Duodenal mucosa (tissue), 2 donors: ENCODE results near the gene CDC42BPB.

Experiments used
- H3K27ac ChIP-seq: one replicate; pipeline ENCODE4 v1.7.0; 2013; ENCODE audit warnings: low read depth, low read length
- H3K27me3 ChIP-seq, 2 donors: one replicate each; pipeline ENCODE4 v1.7.0; 2013; ENCODE audit warnings: low read length in 2 of 2, control low read depth in 1 of 2; ENCODE audit not compliant: insufficient read depth in 2 of 2, control insufficient read depth in 1 of 2
- H3K36me3 ChIP-seq, 2 donors: one replicate each; pipeline ENCODE4 v1.7.0; 2013; ENCODE audit warnings: low read length in 2 of 2, control low read depth in 1 of 2; ENCODE audit not compliant: insufficient read depth in 2 of 2, control insufficient read depth in 1 of 2
- H3K4me1 ChIP-seq, 2 donors: one replicate each; pipeline ENCODE4 v1.7.0; 2013; ENCODE audit warnings: low read length in 2 of 2, control low read depth in 1 of 2; ENCODE audit not compliant: insufficient read depth in 2 of 2, control insufficient read depth in 1 of 2
- H3K4me3 ChIP-seq, 2 donors: one replicate each; pipeline ENCODE4 v1.7.0; 2013; ENCODE audit warnings: low read length in 2 of 2, low read depth in 1 of 2
- H3K9ac ChIP-seq, 2 donors: one replicate each; pipeline ENCODE4 v1.7.0; 2013; ENCODE audit warnings: low read length in 2 of 2, low read depth in 1 of 2
- H3K9me3 ChIP-seq, 2 donors: one replicate each; pipeline ENCODE4 v1.7.0; 2013; ENCODE audit warnings: low read length in 2 of 2, control low read depth in 1 of 2; ENCODE audit not compliant: control insufficient read depth in 1 of 2

The CDC42BPB gene

GRCh38 chr14:103016594-103016993 lies 40.8 kb downstream of the CDC42BPB start:
- Histone ChIP-seq H3K27ac (no peak overlapping the region), H3K9ac (no peak overlapping the region), H3K4me3 (no peak overlapping the region), H3K4me1 (peaks cover 0 to under 1% of the 10 kb centered on the region in 2 donors), H3K9me3 (no peaks in the 10 kb centered on the region), H3K36me3 (peaks cover 0 to 16% of the 10 kb centered on the region in 2 donors), H3K27me3 (no peaks in the 10 kb centered on the region)

GRCh38 chr14:103016071-103016470 lies 41.3 kb downstream of the CDC42BPB start:
- Histone ChIP-seq H3K36me3 (peaks cover 0 to 17% of the 10 kb centered on the region in 2 donors), H3K4me3 (no peak overlapping the region), H3K27ac (no peak overlapping the region), H3K4me1 (no peaks in the 10 kb centered on the region), H3K9ac (no peak overlapping the region), H3K9me3 (no peaks in the 10 kb centered on the region), H3K27me3 (no peaks in the 10 kb centered on the region)

DNA sequence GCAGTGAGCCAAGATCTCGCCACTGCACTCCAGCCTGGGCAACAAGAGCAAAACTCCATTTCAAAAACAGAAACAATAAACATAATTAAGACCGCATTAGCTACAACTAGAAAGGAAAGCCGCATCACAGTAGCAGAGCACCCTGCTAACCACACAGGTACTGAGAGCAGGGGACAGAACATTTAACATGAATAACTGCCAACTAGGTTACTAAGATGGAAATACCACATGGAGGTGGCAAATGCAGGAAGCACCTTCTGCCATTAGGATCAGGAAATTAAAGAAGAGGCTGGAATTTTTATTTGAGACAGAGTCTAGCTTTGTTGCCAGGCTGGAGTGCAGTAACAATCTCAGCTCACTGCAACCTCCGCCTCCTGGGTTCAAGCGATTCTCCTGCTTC lies 41.9 kb downstream of the CDC42BPB start:
- Histone ChIP-seq H3K4me1 (no peaks in the 10 kb centered on the region), H3K9me3 (no peaks in the 10 kb centered on the region), H3K27ac (no peak overlapping the region), H3K36me3 (peaks cover 0 to 20% of the 10 kb centered on the region in 2 donors), H3K27me3 (no peaks in the 10 kb centered on the region), H3K4me3 (no peak overlapping the region), H3K9ac (no peak overlapping the region)

- Histone ChIP-seq H3K27ac (no peak overlapping the region), H3K27me3 (no peaks in the 10 kb centered on the region), H3K4me3 (no peak overlapping the region), H3K4me1 (no peaks in the 10 kb centered on the region), H3K36me3 (peaks cover 0 to 19% of the 10 kb centered on the region in 2 donors), H3K9me3 (no peaks in the 10 kb centered on the region), H3K9ac (no peak overlapping the region)
Measured at GRCh38 chr14:103014466-103015228, 42.7 kb downstream of the CDC42BPB start.

- no peak overlapping the region for H3K4me3 ChIP-seq
- H3K9ac ChIP-seq, result no peak overlapping the region
- no peak overlapping the region for H3K27ac ChIP-seq
- peaks cover 3 to 35% of the 10 kb centered on the region in 2 donors for H3K36me3 ChIP-seq
- no peaks in the 10 kb centered on the region for H3K4me1 ChIP-seq
- H3K9me3 ChIP-seq, result no peaks in the 10 kb centered on the region
- H3K27me3 ChIP-seq, result no peaks in the 10 kb centered on the region
Measured at GRCh38 chr14:103013028-103013427, 44.3 kb downstream of the CDC42BPB start.

DNA sequence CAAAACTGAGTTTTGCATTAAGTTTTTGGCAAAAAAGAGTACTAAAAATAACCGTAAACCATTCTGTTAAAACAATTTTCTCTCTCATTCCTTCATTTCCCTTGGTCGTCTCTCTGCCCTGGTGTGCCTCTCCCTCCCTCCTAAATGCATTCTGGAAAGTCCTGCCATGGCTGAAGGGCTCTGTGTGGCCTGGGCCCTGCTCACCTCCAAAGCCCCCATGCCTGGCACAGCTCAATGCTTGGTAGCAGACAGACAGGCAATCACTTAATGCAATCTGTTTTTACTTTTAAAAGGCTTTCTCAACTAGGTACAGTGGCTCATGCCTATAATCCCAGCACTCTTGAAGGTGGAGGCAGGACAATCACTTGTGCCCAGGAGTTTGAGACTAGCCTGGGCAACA lies 47.8 kb downstream of the CDC42BPB start:
- no peaks in the 10 kb centered on the region for H3K4me1 ChIP-seq
- H3K4me3 ChIP-seq, result no peak overlapping the region
- no peaks in the 10 kb centered on the region for H3K9me3 ChIP-seq
- no peaks in the 10 kb centered on the region for H3K27me3 ChIP-seq
- H3K9ac ChIP-seq, result no peak overlapping the region
- peaks cover 9 to 52% of the 10 kb centered on the region in 2 donors for H3K36me3 ChIP-seq
- no peak overlapping the region for H3K27ac ChIP-seq

- H3K9ac ChIP-seq, result no peak overlapping the region
- no peaks in the 10 kb centered on the region for H3K27me3 ChIP-seq
- H3K27ac ChIP-seq, result no peak overlapping the region
- no peaks in the 10 kb centered on the region for H3K9me3 ChIP-seq
- peaks cover 9 to 58% of the 10 kb centered on the region in 2 donors for H3K36me3 ChIP-seq
- H3K4me1 ChIP-seq, result no peaks in the 10 kb centered on the region
- H3K4me3 ChIP-seq, result no peak overlapping the region
Measured at GRCh38 chr14:103008768-103009357, 48.5 kb downstream of the CDC42BPB start.

DNA sequence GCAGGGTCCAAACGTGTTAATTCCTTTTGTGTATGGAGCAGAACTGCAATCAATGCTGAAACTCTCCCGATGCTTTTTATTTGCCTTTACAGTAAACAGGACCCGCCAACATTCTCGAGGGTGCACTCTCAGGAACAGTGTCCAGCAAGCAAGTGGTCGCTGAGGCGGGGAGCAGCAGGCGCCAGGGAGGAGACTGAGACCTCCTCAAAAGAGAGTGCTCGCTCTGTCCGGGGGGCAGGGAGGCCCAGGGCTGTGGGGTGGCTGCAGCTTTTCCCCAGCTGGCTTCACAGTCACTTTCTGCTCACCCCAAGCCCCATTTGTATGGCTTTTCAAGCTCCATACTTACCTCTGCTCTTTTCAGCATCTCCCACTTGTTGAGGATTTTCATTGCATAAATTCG lies 49.2 kb downstream of the CDC42BPB start:
- H3K27me3 ChIP-seq, result no peaks in the 10 kb centered on the region
- H3K4me3 ChIP-seq, result no peak overlapping the region
- H3K4me1 ChIP-seq, result no peaks in the 10 kb centered on the region
- H3K36me3 ChIP-seq, result peaks cover 12 to 62% of the 10 kb centered on the region in 2 donors
- H3K9me3 ChIP-seq, result no peaks in the 10 kb centered on the region
- H3K27ac ChIP-seq, result no peak overlapping the region
- no peak overlapping the region for H3K9ac ChIP-seq

- no peak overlapping the region for H3K9ac ChIP-seq
Measured at GRCh38 chr14:103007555-103007954, 49.8 kb downstream of the CDC42BPB start.

DNA sequence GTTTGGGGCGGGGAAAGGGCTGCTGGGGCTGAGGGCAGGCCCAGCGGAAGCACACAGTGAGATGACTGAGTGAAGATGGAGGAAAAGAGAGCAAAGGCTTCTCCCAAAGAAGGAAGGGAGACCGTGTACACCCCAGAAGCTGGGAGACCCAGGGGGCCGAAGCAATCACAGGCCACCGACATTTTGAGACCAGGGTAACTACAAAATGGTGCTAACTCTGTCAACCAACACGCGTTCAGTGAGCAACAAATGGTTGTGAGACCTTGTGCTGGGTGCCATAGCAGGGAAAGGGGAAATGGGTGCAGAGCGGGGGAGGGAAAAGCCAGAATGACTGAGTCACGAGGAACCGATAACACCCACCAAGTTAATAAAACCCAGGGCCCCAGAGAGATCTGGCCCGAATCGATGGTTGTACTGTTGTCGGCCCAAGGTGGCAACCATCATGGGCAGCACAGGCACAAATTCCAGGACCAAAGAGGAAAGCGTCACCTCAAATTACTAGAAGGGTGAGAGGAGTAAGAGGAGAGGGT lies 50.3 kb downstream of the CDC42BPB start:
- H3K36me3 ChIP-seq, result peaks cover 16 to 67% of the 10 kb centered on the region in 2 donors
- H3K4me1 ChIP-seq, result no peaks in the 10 kb centered on the region
- H3K27ac ChIP-seq, result no peak overlapping the region
- H3K27me3 ChIP-seq, result no peaks in the 10 kb centered on the region
- no peak overlapping the region for H3K4me3 ChIP-seq
- no peak overlapping the region for H3K9ac ChIP-seq
- no peaks in the 10 kb centered on the region for H3K9me3 ChIP-seq

More at GRCh38 chr14:103007555-103007954, 49.8 kb downstream of the CDC42BPB start:
- Histone ChIP-seq H3K4me3 (no peak overlapping the region), H3K27ac (no peak overlapping the region), H3K4me1 (no peaks in the 10 kb centered on the region), H3K36me3 (peaks cover 16 to 64% of the 10 kb centered on the region in 2 donors), H3K9me3 (no peaks in the 10 kb centered on the region), H3K27me3 (no peaks in the 10 kb centered on the region)
